Measurements from ENCODE around the gene CRYGS.
A peak's percentile ranks its signal among the peaks of the same experiment; 100 is the strongest.
"Not testable (repeated sequence)": the region's sequence is repeated elsewhere in the genome, so short reads cannot be mapped to it uniquely, and the experiment has no call there.

The CRYGS gene

DNA sequence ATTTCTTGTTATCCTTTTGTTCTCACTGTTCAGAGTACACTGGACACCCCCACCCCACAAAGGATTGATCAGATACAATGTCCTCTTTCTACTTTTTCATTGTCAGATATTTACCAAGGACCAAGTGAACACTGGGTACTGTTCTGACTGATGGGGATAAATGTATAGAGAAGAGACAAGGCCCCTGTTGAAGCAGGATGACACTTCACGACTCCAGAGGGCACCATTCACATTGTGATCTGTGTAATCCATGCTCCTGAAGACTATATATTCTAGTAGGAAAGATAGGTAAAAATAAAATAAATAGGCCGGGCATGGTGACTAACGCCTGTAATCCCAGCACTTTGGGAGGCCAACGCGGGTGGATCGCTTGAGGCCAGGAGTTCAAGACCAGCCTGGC lies 7.2 kb upstream of the CRYGS start:
- DNase-seq, result no peak

DNA sequence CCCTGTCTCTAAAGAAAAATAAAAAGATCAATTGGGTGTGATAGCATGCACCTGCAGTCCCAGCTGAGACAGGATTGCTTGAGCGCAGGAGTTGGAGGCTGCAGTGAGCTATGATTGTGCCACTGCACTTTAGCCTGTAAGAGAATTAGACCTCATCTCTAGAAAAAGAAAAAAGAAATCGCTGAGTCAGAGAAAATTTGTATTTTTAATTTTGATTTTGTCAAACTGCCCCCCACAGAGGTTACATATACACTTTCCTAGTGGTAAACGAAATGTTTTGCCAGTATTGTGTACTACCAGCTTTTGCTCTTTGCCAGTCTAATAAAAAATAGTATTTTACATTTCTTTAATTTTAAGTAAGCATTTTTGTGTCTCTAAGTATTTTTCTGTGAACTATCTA lies 5.3 kb upstream of the CRYGS start:
- DNase-seq, result no peak

DNA sequence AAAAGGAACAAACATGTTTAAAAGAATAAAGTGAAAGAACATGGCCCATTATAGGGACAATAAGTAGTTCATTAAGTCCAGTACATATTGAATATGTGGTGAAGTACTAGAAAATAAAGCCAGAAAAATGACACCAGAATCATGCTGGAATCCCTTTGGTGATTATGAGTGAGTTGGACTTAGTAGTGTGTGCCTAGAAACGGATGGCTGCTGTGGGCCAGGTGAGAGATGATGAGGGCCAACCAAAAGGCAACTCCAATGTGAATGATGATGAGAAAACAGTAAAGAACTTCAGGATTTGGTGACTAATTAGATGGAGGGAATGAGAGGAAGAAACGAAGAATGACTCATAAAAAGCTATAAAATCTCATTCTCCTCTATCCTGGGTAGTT lies 3.3 kb downstream of the CRYGS start:
- DNase-seq, result no peak

GRCh38 chr3:186540221-186540834 lies 3.9 kb downstream of the CRYGS start:
- DNase-seq, result peak; percentile 15

- DNase-seq, result no peak
Observed at GRCh38 chr3:186538779-186539178, 5.4 kb downstream of the CRYGS start.

DNA sequence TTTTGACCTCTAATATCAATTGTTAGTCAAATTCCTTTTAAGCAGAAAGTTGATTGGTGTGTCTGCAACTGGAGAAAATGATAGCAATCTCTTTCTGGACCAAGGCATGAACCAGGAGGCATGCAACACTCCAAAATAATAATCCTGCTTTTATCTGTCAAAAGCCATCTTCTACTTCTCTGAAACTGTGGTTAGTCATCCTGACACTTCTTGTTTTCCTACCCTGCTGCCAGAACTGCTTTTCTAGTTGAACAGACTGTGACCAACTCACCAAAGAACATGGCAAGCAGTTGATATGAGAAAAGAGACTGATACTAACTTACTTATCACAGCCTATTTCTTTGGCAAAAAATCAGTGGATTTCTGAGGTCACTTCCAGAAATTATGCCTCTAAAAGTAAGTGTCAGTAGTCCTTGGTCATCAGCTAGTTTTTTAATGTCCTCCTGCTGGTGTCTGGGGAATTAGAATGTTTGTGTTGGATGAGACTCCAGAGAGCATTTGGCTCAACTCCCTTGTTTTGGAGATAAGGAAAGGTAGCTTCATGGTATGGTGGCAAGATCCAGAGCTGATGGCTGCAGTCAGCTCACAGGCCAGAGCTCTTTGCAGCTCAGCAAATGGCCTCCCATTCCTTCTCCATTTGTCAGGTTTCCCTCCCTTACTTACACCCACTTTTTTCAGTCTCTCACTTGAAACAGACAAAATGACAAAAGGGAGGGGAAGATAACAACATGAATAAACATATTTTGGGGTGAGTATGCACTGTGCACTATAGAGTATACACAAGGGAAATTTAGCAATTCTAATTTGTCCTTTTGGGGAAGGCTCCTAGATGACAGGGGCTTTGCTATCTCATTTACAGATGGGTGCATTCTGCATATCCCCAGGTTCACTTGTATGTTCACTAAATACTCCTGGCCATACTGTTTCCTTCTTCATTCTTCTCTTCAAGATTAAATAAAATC lies 7.0 kb downstream of the CRYGS start:
- DNase-seq, result no peak

DNA sequence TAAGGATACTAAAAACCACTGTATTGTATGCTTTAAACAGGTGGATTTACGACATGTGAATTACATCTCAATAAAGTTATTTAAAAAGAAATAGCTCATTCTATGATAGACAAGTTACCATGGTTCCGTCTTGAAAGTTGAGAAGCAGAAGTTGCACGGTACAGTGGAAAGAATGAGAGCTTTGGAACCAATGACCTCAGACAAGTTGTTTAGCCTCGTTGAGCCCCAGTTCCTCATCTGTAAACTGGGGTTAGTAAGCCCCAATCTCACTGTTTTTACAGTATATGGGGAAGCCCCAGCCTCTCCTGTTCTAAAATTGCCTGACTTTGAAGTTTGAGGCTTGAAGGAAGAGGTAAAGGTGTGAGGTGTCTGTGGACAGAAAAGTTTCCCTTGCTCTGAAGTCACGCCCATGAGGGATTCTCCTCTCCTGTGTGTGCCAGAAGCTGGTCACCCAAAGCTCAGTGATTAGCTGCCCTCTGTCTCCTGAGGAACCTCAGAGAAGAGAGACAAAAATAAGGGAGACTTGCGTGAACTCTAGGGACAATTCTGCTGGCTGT lies 10.0 kb downstream of the CRYGS start:
- no peak for DNase-seq

DNA sequence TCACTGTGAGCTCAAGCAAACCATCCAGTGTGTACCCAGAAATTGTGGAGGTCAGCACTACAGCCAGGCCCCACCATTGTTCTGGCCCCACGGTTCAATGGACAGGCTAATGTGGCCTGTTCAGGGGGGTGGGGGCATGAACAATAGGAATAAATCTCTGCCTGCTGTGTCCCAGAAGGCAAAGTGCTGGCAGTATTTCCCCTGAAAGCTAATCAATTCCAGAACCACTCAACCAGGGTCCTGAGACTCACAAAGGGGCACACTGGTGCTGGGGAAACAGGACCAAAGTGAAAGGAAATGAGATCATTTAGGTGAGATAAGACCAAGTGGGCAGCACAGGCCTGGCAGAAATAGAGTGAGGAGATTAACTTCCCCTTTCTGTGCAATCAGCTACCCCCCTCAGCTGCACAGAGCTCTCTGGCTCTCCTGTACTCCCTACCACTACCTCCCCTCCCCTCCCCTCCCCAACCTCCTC lies 11.5 kb downstream of the CRYGS start:
- no peak for DNase-seq

- not testable (repeated sequence) for DNase-seq
Observed at GRCh38 chr3:186531694-186532093, 12.5 kb downstream of the CRYGS start.

GRCh38 chr3:186530415-186530814 lies 13.8 kb downstream of the CRYGS start:
- DNase-seq, result no peak

DNA sequence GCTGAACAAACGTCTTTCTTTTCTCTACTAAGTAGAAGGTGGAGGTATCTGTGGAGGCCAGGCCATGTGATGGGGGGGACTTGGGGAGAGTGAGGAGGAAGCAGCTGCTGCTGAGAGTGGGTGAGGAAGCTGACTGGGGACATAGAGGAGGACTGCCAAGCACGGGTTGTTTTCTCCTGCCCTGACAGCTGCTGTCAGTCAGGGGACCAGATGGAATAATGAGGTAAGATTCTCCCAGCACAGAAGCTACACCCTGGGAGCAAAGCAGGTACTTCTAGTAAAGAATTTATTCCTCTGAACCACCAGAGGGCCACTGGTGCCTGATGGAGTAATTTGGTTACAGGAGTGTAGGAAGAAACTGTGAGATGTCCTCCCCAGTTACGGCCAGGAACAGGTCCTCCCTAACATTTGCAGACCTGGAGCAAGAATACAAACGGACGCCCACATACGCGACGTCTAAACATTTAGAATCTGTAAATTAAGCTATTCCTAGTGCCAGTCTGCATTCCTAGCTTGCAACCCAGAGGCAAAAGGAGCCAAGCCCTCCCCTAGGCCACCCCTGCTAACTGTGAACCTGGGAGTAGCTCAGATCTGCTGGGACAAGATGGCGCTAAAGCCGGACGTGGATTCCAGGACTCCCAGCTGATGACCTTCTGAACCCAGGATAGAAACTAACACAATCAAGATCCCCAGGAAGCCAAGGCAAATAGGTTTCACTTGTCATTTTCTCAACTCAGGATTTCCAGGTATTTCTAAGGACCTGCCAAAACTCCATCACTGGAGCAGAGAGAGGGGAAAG lies 14.8 kb downstream of the CRYGS start:
- no peak for DNase-seq

- no peak for DNase-seq
Observed at GRCh38 chr3:186526256-186526606, 17.9 kb downstream of the CRYGS start.

DNA sequence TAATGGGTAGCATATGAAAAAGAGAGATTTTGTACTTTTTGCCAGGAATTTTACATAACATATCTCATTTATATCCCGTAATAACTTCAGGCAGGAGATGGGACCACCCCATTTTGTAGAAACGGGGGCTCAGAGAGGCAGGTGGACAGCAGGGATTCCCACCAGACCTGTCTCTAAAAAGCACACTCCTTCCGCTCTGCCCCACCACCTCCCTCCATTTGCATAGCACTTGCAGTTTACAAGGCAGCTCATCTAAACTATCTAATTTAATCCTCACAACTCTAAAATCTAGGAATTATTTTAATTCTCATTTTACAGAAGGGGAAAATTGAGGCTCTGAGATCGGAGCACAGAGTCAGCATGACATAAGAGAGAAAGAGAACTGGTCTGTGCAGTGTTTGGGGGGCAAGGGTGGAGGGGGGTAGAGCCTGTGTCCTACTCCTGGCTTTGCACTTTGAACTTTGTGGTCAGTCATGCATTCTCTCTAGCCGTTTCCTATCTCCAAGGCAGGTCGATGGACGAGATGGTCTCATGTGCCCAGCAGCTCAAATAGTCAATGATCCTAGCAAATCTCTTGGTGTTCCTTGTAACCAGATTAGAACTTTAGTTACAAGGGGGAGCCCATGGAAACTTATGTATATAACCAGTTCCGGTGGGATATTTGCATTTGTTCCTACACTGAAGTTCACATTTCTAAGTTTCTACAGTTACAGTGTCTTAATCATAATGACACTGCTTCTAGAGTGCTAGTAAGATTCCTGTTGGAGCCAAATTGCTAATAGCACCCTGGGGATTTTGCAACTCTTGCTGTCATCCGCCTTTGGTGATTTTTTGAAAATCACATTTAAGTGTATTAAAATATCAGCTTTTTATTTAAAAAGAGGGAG lies 18.6 kb downstream of the CRYGS start:
- DNase-seq, result no peak

GRCh38 chr3:186524616-186525015 lies 19.6 kb downstream of the CRYGS start:
- DNase-seq, result no peak

DNA sequence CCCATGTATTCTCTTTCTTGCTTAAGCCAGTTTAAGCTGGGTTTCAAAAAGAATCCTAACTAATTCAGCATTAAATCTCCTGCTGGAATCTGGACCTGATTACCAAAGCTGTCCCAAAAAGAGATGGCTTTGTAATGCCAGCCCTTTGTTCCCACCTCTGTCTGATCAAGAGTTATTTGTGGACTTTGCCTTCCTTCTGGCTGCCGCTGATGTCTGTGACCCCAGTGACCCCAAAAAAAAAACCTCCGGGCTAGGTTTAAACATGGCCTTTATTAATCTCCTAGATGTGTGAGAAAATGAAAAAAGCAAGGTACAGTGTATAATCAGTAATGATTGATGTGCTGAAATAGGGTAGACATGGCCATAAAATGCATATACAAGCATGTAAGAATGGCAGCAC lies 20.7 kb downstream of the CRYGS start:
- DNase-seq, result no peak

- no peak for DNase-seq
Observed at GRCh38 chr3:186523022-186523421, 21.2 kb downstream of the CRYGS start.

DNA sequence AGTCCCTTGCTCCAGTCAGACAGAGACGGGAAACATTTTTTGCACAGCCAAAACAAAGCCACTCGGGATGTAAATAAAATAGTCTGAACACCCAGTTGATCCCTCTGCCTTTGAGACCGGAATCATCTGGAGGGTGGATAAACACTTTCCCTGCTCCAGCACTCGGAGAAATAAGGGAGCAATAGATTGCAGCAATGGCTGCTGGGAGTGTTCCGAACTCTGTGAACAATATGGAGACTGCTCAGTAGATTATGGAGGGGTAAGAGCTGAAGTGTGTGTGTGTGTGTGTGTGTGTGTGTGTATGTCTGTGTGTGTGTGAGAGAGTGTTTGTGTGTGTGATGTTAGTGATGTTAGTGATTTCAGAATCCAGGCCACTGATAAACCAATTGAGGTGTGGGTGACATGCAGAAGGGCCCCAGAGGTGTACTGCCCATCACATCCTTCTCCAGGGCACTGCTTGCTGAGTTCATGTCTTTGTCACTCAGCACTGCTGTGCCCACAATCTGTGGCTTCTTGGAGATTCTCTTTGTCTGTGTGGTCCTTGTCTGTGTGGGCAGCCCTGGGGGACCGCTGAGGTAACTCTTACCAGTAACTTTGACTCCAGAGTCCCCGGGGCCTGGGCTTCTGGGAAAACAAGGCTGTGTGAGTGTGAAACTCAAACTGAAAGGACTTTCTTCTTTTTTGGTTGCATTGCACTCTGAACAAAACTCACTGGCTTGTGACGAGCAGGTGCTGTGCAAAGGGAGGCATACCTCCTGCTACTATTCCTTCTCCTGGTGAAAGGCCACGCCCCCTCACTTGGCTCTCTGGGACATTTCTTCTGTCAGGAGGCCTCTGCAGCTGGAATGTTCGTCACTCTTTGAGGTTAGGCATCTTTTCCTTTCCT lies 23.0 kb downstream of the CRYGS start:
- no peak for DNase-seq

GRCh38 chr3:186520431-186520830 lies 23.7 kb downstream of the CRYGS start:
- no peak for DNase-seq

- DNase-seq, result no peak
Observed at GRCh38 chr3:186519021-186519658, 25.0 kb downstream of the CRYGS start.

GRCh38 chr3:186517218-186517617 lies 27.0 kb downstream of the CRYGS start:
- DNase-seq, result no peak

- DNase-seq, result no peak
Observed at GRCh38 chr3:186516646-186517045, 27.5 kb downstream of the CRYGS start.
